A549 (cell line): ENCODE data around the gene ANTKMT. TPM values are rescaled to one million over a fixed set of nuclear protein-coding genes. Genes with fewer than 3 reads are reported as not detected.

Experiments
- ATAC-seq, 2 experiments: fragments of 200-7000 bp in 1 of 2; fragments of >200 bp in 1 of 2; cut with Nextera tagmentation in 1 of 2; cut with Tn5 transposase in 1 of 2; 3 replicates each; pipeline versions ENCODE4 v1.8.0 to v1.9.1; 2018 to 2020; ENCODE audit warnings: mild to moderate bottlenecking in 1 of 2, moderate library complexity in 1 of 2
- CTCF ChIA-PET: fragments of 300-600 bp; sonication (Branson Sonifier 250); formaldehyde crosslinking; extraction: SDS; loops from one replicate; lab custom pipeline; 2021; ENCODE audit warnings: antibody characterized with exemption, inconsistent platforms; lab: Yijun Ruan, JAX
- POLR2A ChIA-PET: fragments of 350-600 bp; formaldehyde crosslinking; extraction: SDS; loops from one replicate; lab custom pipeline; 2021; ENCODE audit warnings: antibody characterized with exemption, inconsistent platforms; lab: Yijun Ruan, JAX
- DNase-seq, 2 experiments: peaks; one replicate each; pipeline versions ENCODE4 v3.0.0 to v3.0.0-alpha.2; 2011 to 2016; ENCODE audit warnings: low read depth in 1 of 2, low spot score in 1 of 2
- FAIRE-seq: peaks from 2 replicates; lab custom pipeline; 2011; peaks lifted over from hg19 to GRCh38; lab: Jason Lieb, UNC
- H3K27ac ChIP-seq, 2 experiments: fragments of >200 bp; sonication (Bioruptor Twin); formaldehyde crosslinking; 3 replicates each; pipeline ENCODE4 v1.5.1; 2016 to 2017
- H3K4me1 ChIP-seq: fragments of >200 bp; sonication (Bioruptor Twin); formaldehyde crosslinking; 3 replicates; pipeline ENCODE4 v1.6.1; 2016
- H3K4me2 ChIP-seq: fragments of >200 bp; sonication (Bioruptor Twin); formaldehyde crosslinking; 3 replicates; pipeline ENCODE4 v1.6.1; 2016
- H3K4me3 ChIP-seq: fragments of >200 bp; sonication (Bioruptor Twin); formaldehyde crosslinking; 3 replicates; pipeline ENCODE4 v1.5.1; 2016
- H3K9me3 ChIP-seq: fragments of >200 bp; sonication (Bioruptor Twin); formaldehyde crosslinking; 3 replicates; pipeline ENCODE4 v1.6.1; 2016
- ATOH8 ChIP-seq: fragments of 250-450 bp; sonication (Bioruptor Pico); IDR thresholded peaks from 2 replicates; pipeline ENCODE4 v1.5.0; 2020; ENCODE audit warnings: low read depth, mild to moderate bottlenecking, moderate library complexity
- BCL3 ChIP-seq: fragments of >200 bp; sonication (Bioruptor Twin); formaldehyde crosslinking; IDR thresholded peaks from 3 replicates; pipeline ENCODE4 v1.6.1; 2016
- BHLHE40 ChIP-seq: IDR thresholded peaks from 2 replicates; pipeline ENCODE4 v1.6.1; 2012; ENCODE audit warnings: low read depth, low read length, inconsistent platforms
- CBX8 ChIP-seq: fragments of 200-600 bp; sonication (generic); IDR thresholded peaks from 2 replicates; pipeline ENCODE4 v1.6.1; 2016
- CEBPB ChIP-seq, 2 experiments: fragments of >200 bp in 1 of 2; sonication (Bioruptor Twin) in 1 of 2; formaldehyde crosslinking in 1 of 2; IDR thresholded peaks; 2 replicates each; pipeline ENCODE4 v1.6.1; 2012 to 2016
- CHD4 ChIP-seq: fragments of 200-600 bp; sonication (generic); IDR thresholded peaks from 2 replicates; pipeline ENCODE4 v1.6.1; 2016; ENCODE audit warnings: antibody characterized with exemption, mild to moderate bottlenecking, borderline replicate concordance
- EHF ChIP-seq: fragments of 250-450 bp; sonication (Bioruptor Pico); IDR thresholded peaks from 2 replicates; pipeline ENCODE4 v1.5.0; 2020; ENCODE audit warnings: mild to moderate bottlenecking
- EHMT2 ChIP-seq: fragments of 200-600 bp; sonication (generic); IDR thresholded peaks from 2 replicates; pipeline ENCODE4 v1.6.1; 2016; ENCODE audit warnings: antibody characterized with exemption, low read depth, mild to moderate bottlenecking, moderate library complexity
- ELK1 ChIP-seq: fragments of 150-350 bp; IDR thresholded peaks from 2 replicates; pipeline ENCODE4 v1.6.1; 2014; ENCODE audit warnings: low read depth, mild to moderate bottlenecking, low read length
- EP300 ChIP-seq, 2 experiments: fragments of >200 bp; sonication (Bioruptor Twin); formaldehyde crosslinking; IDR thresholded peaks; 2 replicates in 1 of 2; 3 replicates in 1 of 2; pipeline ENCODE4 v1.6.1; 2016 to 2017
- FOSB ChIP-seq: fragments of 250-450 bp; sonication (Bioruptor Pico); IDR thresholded peaks from 2 replicates; pipeline ENCODE4 v1.5.0; 2020; ENCODE audit warnings: mild to moderate bottlenecking, moderate library complexity
- FOSL2 ChIP-seq, 2 experiments: fragments of 450-650 bp in 1 of 2; fragments of >200 bp in 1 of 2; sonication (Bioruptor Twin) in 1 of 2; formaldehyde crosslinking; IDR thresholded peaks; 2 replicates each; pipeline versions ENCODE4 v1.5.0 to v1.6.1; 2016 to 2020; ENCODE audit warnings: mild to moderate bottlenecking in 1 of 2, moderate library complexity in 1 of 2
- HES2 ChIP-seq: fragments of >200 bp; sonication (Bioruptor Twin); formaldehyde crosslinking; IDR thresholded peaks from 2 replicates; pipeline ENCODE4 v1.6.1; 2016
- HMGXB4 ChIP-seq: fragments of 250-450 bp; sonication (Bioruptor Pico); IDR thresholded peaks from 2 replicates; pipeline ENCODE4 v1.5.0; 2021; ENCODE audit warnings: mild to moderate bottlenecking, moderate library complexity, borderline replicate concordance
- JUN ChIP-seq, 2 experiments: fragments of >200 bp; sonication (Bioruptor Twin); formaldehyde crosslinking; IDR thresholded peaks; 2 replicates in 1 of 2; 3 replicates in 1 of 2; pipeline ENCODE4 v1.6.1; 2016 to 2017
- KDM1A ChIP-seq: fragments of 200-600 bp; sonication (generic); IDR thresholded peaks from 2 replicates; pipeline ENCODE4 v1.6.1; 2016; ENCODE audit warnings: low read depth, mild to moderate bottlenecking
- KDM5A ChIP-seq: fragments of 200-600 bp; sonication (generic); IDR thresholded peaks from 2 replicates; pipeline ENCODE4 v1.6.1; 2016; ENCODE audit warnings: antibody characterized with exemption, mild to moderate bottlenecking
- MAZ ChIP-seq: fragments of 150-350 bp; IDR thresholded peaks from 2 replicates; pipeline ENCODE4 v1.6.1; 2014; ENCODE audit warnings: antibody characterized with exemption, low read depth, low read length, borderline replicate concordance
- MYC ChIP-seq: IDR thresholded peaks from 2 replicates; pipeline ENCODE4 v1.6.1; 2012; ENCODE audit warnings: mild to moderate bottlenecking, inconsistent platforms, low read length, improper control_type of control experiment, borderline replicate concordance
- PBX3 ChIP-seq: IDR thresholded peaks from 2 replicates; pipeline ENCODE4 v1.6.1; 2012
- RAD21 ChIP-seq, 2 experiments: fragments of >200 bp in 1 of 2; sonication (Bioruptor Twin) in 1 of 2; formaldehyde crosslinking in 1 of 2; IDR thresholded peaks in 1 of 2; conservative IDR thresholded peaks in 1 of 2; 2 replicates in 1 of 2; 3 replicates in 1 of 2; pipeline ENCODE4 v1.6.1; 2012 to 2018; ENCODE audit warnings: inconsistent platforms in 1 of 2
- RARB ChIP-seq: fragments of 250-450 bp; sonication (Bioruptor Pico); IDR thresholded peaks from 2 replicates; pipeline ENCODE4 v1.8.0; 2021; ENCODE audit warnings: mild to moderate bottlenecking, moderate library complexity
- RCOR1 ChIP-seq: fragments of 150-350 bp; IDR thresholded peaks from 2 replicates; pipeline ENCODE4 v1.6.1; 2014; ENCODE audit warnings: antibody characterized with exemption, low read length, low read depth
- SREBF2 ChIP-seq: fragments of 450-650 bp; IDR thresholded peaks from 2 replicates; pipeline ENCODE4 v1.6.1; 2014; ENCODE audit warnings: mild to moderate bottlenecking, moderate library complexity
- TFCP2L1 ChIP-seq: fragments of 250-450 bp; sonication (Bioruptor Pico); IDR thresholded peaks from 2 replicates; pipeline ENCODE4 v1.5.0; 2021; ENCODE audit warnings: mild to moderate bottlenecking
- USF2 ChIP-seq: fragments of 450-650 bp; IDR thresholded peaks from 2 replicates; pipeline ENCODE4 v1.6.1; 2014; ENCODE audit warnings: antibody characterized with exemption
- WGBS: methylation state at CpG from one replicate; pipeline ENCODE4 v1.1.6; 2017; ENCODE audit errors: missing lambda C conversion rate; 5-methylcytosine and 5-hydroxymethylcytosine counted together
- polyA plus RNA-seq, 4 experiments: library from polyadenylated mRNA; depleted of rRNA in 3 of 4; stranded (reverse); fragments of >200 nt; fragmentation: RNase III in 1 of 4; extraction: RNeasy Plus Mini Kit Qiagen cat#74134 plus additional on column Dnase treatment in 1 of 4; gene quantifications; 2 replicates in 3 of 4; 3 replicates in 1 of 4; pipeline ENCODE4 v1.2.3, GENCODE V29; 2011 to 2017

ANTKMT gene
- polyA plus RNA-seq, 2 of the 4 experiments (the other 2 are of a cell fraction) = 11.9 to 55.8 TPM

- TF ChIP-seq ELK1 = no peak
- TF ChIP-seq EHMT2 = no peak
- TF ChIP-seq KDM5A = no peak
- TF ChIP-seq JUN (IDR thresholded peaks at IDR 0.05) = peak in 1 of 2 experiments; percentile 58; a peak in 2 of 5 replicates
- TF ChIP-seq HES2 = no peak
- TF ChIP-seq MAZ = no peak
- no peak for TF ChIP-seq EP300 (IDR thresholded peaks at IDR 0.05)
- no peak for TF ChIP-seq EHF
- TF ChIP-seq CBX8 = no peak
- TF ChIP-seq RCOR1 = no peak
- no peak; a peak in 1 of 5 replicates for TF ChIP-seq RAD21 (conservative IDR thresholded peaks at IDR 0.05 in 1 of 2, IDR thresholded peaks at IDR 0.05 in 1 of 2)
- TF ChIP-seq CEBPB (IDR thresholded peaks at IDR 0.05) = no peak
- TF ChIP-seq FOSL2 (IDR thresholded peaks at IDR 0.05) = no peak
- TF ChIP-seq FOSL2 (CRISPR knock-in tag; IDR thresholded peaks at IDR 0.05) = no peak
- no peak for TF ChIP-seq USF2
- no peak for TF ChIP-seq RARB (CRISPR knock-in tag)
- no peak for TF ChIP-seq KDM1A
- no peak for TF ChIP-seq SREBF2
- TF ChIP-seq MYC = peak; percentile 38; the same call in 1 of the 2 replicates
- peak; percentile 29; the same call in 1 of the 2 replicates for TF ChIP-seq PBX3
- TF ChIP-seq TFCP2L1 (CRISPR knock-in tag) = no peak
- TF ChIP-seq FOSB = no peak
- no peak for TF ChIP-seq BHLHE40
- TF ChIP-seq CHD4 = no peak
- TF ChIP-seq ATOH8 = no peak
These were observed 5.3 kb upstream of the ANTKMT start (continued) for GRCh38 chr16:715477-716199.

- no peak for FAIRE-seq
- no peaks in the 10 kb centered on the region for H3K9me3 ChIP-seq
- no peak for ATAC-seq
- TF ChIP-seq RARB (CRISPR knock-in tag) = peak; percentile 74; the same call in 1 of the 2 replicates
- TF ChIP-seq BCL3 = peak; percentile 24; the same call in 1 of the 3 replicates
- TF ChIP-seq EP300 (IDR thresholded peaks at IDR 0.05) = no peak
- TF ChIP-seq HMGXB4 (CRISPR knock-in tag) = no peak
- ChIA-PET POLR2A (interaction anchor here (0.6 to 2.4 kb wide), 4 partner anchors 8 to 365 kb away, joined by 5 to 23 read pairs (median 9); partner anchors contain the start of genes CCDC78, CHTF18 and RPUSD1), CTCF (interaction anchor here (0.7 to 25.1 kb wide), 13 partner anchors 9 to 342 kb away, joined by 3 to 656 read pairs (median 5); partner anchors contain the start of genes ANTKMT, CCDC78, CHTF18 and CIAO3)
- H3K27ac ChIP-seq = peak overlapping the region; percentile 80 to 99
- 2% methylated on average over 12 of the region's 12 CpGs for WGBS
- DNase-seq = peak in 1 of 2 experiments; percentile 77
- H3K4me2 ChIP-seq = peak overlapping the region; percentile 94
- H3K4me1 ChIP-seq = peaks cover 74% of the 10 kb centered on the region
- peak overlapping the region; percentile 64 for H3K4me3 ChIP-seq
These were observed 4.8 kb upstream of the ANTKMT start for GRCh38 chr16:716200-716568.
